ENCODE measurements around the gene FAM47B. TPM values are rescaled to one million over a fixed set of nuclear protein-coding genes. Genes with fewer than 3 reads are reported as not detected.

The FAM47B gene
- total and polyA plus RNA-seq, 2 of the 8 experiments (the other 6 are each of a cell fraction or from before 2014, with no cell fraction given), result not detected

- TF ChIP-seq CHD7 (IDR thresholded peaks at IDR 0.05; ENCODE audit: insufficient replicate concordance, low read length) (no peak), ASH2L (IDR thresholded peaks at IDR 0.05; ENCODE audit: low read length) (no peak), TBP (IDR thresholded peaks at IDR 0.05; ENCODE audit: low read depth, low read length) (no peak), KDM4A (IDR thresholded peaks at IDR 0.05; ENCODE audit: low read depth, low read length, severe bottlenecking) (no peak), SP1 (IDR thresholded peaks at IDR 0.05; ENCODE audit: low read depth, low read length) (no peak), POLR2A (IDR thresholded peaks at IDR 0.05; ENCODE audit: control extremely low read depth in 1 of 2, low read depth in 2 of 2, low read length in 2 of 2) (no peak), CHD2 (IDR thresholded peaks at IDR 0.05; ENCODE audit: low read length) (no peak)
Measured at GRCh38 chrX:34927866-34928265, 14.7 kb upstream of the FAM47B start (continued).
